ENCODE results near the gene IL5RA.

DNA sequence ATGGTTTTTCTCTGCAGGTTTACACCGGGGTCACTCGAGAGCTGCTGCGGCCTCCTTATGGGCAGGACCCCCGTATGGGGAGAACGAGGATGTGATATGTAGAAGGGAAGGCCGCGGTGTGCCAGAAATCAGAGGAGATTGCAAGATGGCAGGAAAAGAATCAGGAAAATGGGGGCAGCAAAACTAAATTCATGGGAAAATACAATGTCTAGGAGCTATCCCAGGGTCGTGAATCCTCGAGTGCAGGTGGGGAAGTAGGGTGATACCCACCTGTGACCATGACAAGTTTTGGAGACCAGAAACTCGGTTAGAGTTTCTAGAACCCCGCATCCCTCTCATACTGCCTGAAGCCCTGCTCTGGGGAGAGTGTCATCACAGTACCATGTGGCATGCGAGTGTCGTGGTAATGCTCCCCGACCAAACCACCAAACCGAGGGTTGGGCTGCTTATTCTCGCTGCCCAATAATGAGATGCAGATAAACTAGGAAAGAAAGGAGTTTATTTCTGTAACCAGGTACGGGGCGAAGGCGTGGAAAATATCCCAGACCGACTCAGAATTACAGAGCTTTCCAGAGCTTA lies 17.3 kb upstream of the IL5RA start:
- TF ChIP-seq, protein P1, sequence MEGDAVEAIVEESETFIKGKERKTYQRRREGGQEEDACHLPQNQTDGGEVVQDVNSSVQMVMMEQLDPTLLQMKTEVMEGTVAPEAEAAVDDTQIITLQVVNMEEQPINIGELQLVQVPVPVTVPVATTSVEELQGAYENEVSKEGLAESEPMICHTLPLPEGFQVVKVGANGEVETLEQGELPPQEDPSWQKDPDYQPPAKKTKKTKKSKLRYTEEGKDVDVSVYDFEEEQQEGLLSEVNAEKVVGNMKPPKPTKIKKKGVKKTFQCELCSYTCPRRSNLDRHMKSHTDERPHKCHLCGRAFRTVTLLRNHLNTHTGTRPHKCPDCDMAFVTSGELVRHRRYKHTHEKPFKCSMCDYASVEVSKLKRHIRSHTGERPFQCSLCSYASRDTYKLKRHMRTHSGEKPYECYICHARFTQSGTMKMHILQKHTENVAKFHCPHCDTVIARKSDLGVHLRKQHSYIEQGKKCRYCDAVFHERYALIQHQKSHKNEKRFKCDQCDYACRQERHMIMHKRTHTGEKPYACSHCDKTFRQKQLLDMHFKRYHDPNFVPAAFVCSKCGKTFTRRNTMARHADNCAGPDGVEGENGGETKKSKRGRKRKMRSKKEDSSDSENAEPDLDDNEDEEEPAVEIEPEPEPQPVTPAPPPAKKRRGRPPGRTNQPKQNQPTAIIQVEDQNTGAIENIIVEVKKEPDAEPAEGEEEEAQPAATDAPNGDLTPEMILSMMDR (conservative IDR thresholded peaks at IDR 0.05; ENCODE audit: low read depth, low read length), result no peak
- no peak for TF ChIP-seq EZH2 (IDR thresholded peaks at IDR 0.05; ENCODE audit: borderline replicate concordance, low read depth, low read length, poor library complexity, severe bottlenecking)
